ENCODE data around the gene PECR. TPM values are rescaled to one million over a fixed set of nuclear protein-coding genes. Genes with fewer than 3 reads are reported as not detected.

The PECR gene
- total and polyA plus RNA-seq, 9 of the 15 experiments (the other 6 are each of a cell fraction or from before 2014, with no cell fraction given) = 1.1 to 10.3 (median 8.2) TPM

GRCh38 chr2:216044883-216045486, 36.6 kb downstream of the PECR start:
- in situ Hi-C loops (cut with MboI) = no loop called here
- H3K27me3 ChIP-seq (ENCODE audit: control insufficient read depth in 2 of 2, insufficient read depth in 2 of 2, low read length in 2 of 2) = no peaks in the 10 kb centered on the region
- no peak for FAIRE-seq
- H4K20me1 ChIP-seq (replicated peaks; ENCODE audit: control insufficient read depth, insufficient read depth, low read length) = no peaks in the 10 kb centered on the region
- no peaks in the 10 kb centered on the region for H3K9me3 ChIP-seq (replicated peaks; ENCODE audit: control insufficient read depth, insufficient read depth, low read depth, low read length)
- ChIA-PET CTCF (ENCODE audit: low intra/inter-chr PET ratio) (no interaction called here), POLR2A (interaction anchor here (0.8 kb wide), 1 partner anchor 22 kb away, joined by 3 read pairs; no protein-coding TSS in a partner anchor)
- no peaks in the 10 kb centered on the region for H3K36me3 ChIP-seq (ENCODE audit: control insufficient read depth, insufficient read depth, low read length)
- no peak overlapping the region for H3K9ac ChIP-seq (ENCODE audit: insufficient read depth in 1 of 2, low read depth in 2 of 2, low read length in 2 of 2)
- DNase-seq (ENCODE audit: extremely low read depth in 1 of 4, low spot score in 3 of 4) = no peak
- TF ChIP-seq ZNF609 (CRISPR knock-in tag; IDR thresholded peaks at IDR 0.05; ENCODE audit: borderline replicate concordance) (no peak), GTF2A2 (tag; IDR thresholded peaks at IDR 0.05) (no peak), ZFP91 (CRISPR knock-in tag; IDR thresholded peaks at IDR 0.05) (no peak), MTA1 (IDR thresholded peaks at IDR 0.05; ENCODE audit: borderline replicate concordance) (no peak), KDM5B (IDR thresholded peaks at IDR 0.05; ENCODE audit: insufficient replicate concordance, low read depth, low read length) (no peak), SAP30 (IDR thresholded peaks at IDR 0.05; ENCODE audit: borderline replicate concordance, insufficient read depth, low read depth, low read length, poor library complexity, severe bottlenecking) (no peak), HDAC6 (IDR thresholded peaks at IDR 0.05; ENCODE audit: low read depth, low read length) (no peak)
- H2AFZ ChIP-seq (ENCODE audit: low read depth, low read length) = no peak overlapping the region
- peaks cover 3% of the 10 kb centered on the region for H3K9me1 ChIP-seq (ENCODE audit: control insufficient read depth, insufficient read depth, low read length)
- H3K27ac ChIP-seq (ENCODE audit: extremely low read depth, low read depth, low read length) = no peak overlapping the region
- no peaks in the 10 kb centered on the region for H3K79me2 ChIP-seq (ENCODE audit: control insufficient read depth, insufficient read depth, low read length)
- no peak overlapping the region for H3K4me2 ChIP-seq (ENCODE audit: insufficient read depth, low read length)
- 22% methylated on average over 5 of the region's 5 CpGs for WGBS (ENCODE audit: insufficient coverage, low coverage, missing lambda C conversion rate)
- no peak for ATAC-seq
- no TSS peak for BruUV-seq (replicated peaks)
- intact Hi-C loops (cut with micrococcal nuclease) = no loop called here
- H3K4me3 ChIP-seq = no peak overlapping the region
- H3K4me1 ChIP-seq (replicated peaks in 1 of 2; ENCODE audit: control insufficient read depth in 2 of 2, insufficient read depth in 2 of 2, low read length in 2 of 2) = no peaks in the 10 kb centered on the region; a peak in 1 of 5 replicates
